SIG-M5 (cell line): ENCODE data around the gene ROR2.

Experiments
- DNase-seq: peaks from one replicate; lab custom pipeline; 2025; lab: John Stamatoyannopoulos, UW

Gene ROR2

GRCh38 chr9:91900055-91900796 is 49.8 kb downstream of the ROR2 start:
- no peak for DNase-seq

DNA sequence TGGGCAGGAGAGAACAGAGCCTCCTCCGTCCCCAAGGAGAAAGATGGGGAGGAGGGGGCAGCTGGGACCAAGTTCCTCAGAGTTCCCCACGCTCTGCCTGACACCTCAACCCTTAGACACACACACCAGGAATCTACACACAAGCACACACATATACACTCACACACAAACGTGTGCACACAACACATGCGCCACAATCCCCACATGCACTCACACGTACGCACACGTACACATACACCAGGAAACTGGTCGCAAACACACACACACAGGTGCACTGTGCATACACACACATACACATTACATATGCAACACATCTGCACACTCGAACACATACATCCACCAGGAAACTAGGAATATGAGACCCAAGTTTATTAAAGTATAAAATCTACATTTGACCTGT is 50.4 kb downstream of the ROR2 start:
- no peak for DNase-seq

GRCh38 chr9:91899219-91899563 is 50.8 kb downstream of the ROR2 start:
- DNase-seq: no peak

DNA sequence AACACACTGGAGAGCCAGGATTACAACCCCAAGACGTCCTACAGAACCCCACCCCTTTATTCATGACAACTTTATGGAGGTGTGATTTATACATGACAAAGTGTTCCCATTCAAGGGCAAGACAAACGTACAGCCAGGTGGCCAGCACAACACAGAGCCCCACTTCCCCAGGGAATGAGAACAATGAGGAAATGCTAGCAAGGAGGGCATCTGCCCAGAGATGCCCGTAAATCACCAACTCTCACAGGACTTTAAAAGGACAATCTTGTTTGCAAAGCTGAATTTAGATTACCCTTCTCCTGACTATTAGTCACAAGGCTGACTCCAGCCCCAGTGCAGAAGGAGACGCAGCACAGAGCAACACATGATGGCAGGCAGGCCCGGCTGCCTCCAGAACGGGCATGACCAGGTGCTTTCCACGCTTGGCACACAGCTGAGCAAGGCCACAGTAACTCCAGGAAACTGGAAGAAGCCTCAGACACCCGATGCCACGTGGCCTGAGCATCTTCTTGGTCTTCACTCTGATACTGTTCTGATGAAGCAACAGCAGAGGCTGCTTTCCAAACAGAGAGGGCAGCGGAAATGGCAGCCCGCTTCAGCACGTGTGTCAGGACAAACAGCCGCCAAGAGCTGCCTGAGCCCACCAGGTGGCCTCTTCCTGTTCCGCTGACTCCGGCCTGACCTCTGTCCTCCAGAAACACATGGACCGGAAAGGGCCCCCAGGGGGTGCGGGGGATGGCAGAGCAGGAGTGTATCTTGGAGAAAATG is 51.4 kb downstream of the ROR2 start:
- no peak for DNase-seq

- no peak for DNase-seq
Measured at GRCh38 chr9:91897201-91897600, 52.8 kb downstream of the ROR2 start.

DNA sequence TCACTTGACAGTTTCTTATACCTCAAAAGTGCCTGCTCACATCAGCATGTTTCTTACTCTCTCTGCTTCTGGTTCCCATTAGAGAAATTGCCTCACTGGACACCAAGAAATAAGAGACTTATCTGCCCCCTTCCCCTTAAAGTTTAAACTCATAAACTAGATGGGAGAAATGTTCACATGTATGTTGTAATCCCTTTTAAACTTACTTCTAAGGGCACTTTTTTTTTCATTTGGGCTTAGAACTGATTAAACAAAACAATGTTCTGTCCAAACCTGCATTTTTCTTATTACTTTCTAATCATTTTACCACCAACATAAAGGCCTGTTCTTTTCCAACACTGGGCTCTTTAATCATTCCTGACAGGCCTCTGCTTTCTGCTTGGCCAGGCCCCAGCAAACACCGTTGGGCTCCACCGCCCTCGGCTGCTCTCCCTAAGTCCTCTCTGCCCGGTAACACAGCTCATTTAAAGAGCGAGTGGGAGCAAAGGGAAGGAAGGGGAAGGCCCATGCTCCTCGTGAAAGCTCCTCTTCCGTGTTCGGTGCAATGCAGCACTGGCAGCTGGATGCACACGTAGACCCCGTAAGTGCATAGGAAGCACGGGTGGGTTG is 53.4 kb downstream of the ROR2 start:
- DNase-seq: no peak

DNA sequence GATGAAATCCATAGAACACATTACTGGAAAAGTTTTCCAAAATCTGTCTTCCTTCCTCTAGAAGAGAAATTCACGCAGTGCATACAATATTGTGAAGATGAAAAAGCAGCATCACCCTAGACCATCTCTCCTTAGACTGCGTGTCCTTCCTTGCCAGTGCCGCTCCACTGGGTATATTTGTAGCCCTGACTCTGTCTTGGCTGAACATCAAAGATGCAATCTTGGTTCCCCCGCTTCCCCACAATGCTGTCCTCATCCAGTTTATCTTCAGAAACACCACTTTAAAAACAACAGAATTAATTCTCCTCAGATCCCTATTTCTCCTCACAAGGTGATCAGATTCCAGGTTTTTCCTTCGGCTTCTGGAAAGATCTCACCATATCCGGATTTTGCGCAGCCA is 53.9 kb downstream of the ROR2 start:
- no peak for DNase-seq

- DNase-seq: no peak
Measured at GRCh38 chr9:91894536-91894935, 55.5 kb downstream of the ROR2 start.

DNA sequence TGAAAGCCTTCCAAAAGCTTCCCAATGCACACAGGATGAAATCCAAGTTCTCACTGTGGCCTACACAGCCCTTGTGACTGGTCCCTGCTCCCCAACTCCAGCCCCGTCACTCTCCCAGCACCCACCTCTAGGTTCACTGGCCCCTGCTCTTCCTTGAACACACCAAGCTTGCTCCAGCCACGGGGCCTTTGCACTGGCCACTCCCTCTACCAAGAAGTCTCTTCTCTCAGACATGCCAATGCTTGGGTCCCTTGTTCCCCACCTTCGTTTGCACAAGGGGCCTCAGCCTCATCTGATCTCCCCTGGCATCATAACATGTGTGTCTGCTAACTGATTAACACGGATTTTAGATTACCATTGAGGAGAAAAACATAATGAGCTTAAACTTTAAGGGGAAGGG is 56.0 kb downstream of the ROR2 start:
- DNase-seq: no peak

DNA sequence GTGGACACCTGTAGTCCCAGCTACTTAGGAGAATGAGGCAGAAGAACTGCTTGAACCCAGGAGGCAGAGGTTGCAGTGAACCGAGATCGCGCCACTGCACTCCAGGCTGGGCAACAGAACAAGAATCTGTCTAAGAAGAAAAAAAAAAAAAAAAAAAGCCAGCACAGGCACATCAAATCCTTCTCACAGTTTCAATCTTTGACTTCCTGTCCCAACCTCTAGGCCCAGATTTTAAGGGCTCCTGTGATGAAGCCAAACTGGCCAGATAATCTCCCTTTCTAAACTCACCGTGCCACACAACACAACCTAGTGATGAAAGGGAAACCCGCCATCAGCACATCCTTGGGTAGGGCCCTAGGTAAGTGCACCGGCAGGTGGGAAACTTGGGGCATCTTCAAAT is 58.1 kb downstream of the ROR2 start:
- no peak for DNase-seq

GRCh38 chr9:91890662-91891061 is 59.4 kb downstream of the ROR2 start:
- no peak for DNase-seq

- DNase-seq: no peak
Measured at GRCh38 chr9:91889161-91889911, 60.7 kb downstream of the ROR2 start.

GRCh38 chr9:91886414-91887076 is 63.5 kb downstream of the ROR2 start:
- DNase-seq: no peak

DNA sequence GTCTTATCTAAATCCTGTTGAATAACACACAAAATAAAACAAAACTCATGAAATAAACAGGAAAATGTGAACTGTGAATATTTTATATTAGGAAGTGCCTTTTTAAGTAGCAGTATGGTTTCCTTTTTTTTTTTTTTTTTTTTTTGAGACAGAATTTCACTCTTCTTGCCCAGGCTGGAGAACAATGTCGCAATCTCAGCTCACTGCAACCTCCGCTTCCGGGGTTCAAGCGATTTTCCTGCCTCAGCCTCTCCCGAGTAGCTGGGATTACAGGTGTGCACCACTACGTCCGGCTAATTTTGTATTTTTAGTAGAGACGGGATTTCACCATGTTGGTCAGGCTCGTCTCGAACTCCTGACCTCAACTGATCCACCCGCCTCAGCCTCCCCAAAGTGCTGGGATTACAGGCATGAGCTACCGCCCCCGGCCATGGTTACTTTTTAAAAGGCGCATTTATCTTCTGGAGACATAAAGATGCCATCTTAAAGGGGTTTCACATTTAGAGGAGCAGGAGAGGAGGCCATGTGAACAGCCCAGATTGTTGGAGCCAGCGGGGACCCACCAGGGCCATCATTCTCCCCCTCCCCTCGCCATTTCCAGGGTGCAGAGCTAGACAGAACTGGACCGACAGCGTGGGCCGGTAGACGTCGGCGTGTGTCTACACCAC is 64.1 kb downstream of the ROR2 start:
- DNase-seq: no peak

DNA sequence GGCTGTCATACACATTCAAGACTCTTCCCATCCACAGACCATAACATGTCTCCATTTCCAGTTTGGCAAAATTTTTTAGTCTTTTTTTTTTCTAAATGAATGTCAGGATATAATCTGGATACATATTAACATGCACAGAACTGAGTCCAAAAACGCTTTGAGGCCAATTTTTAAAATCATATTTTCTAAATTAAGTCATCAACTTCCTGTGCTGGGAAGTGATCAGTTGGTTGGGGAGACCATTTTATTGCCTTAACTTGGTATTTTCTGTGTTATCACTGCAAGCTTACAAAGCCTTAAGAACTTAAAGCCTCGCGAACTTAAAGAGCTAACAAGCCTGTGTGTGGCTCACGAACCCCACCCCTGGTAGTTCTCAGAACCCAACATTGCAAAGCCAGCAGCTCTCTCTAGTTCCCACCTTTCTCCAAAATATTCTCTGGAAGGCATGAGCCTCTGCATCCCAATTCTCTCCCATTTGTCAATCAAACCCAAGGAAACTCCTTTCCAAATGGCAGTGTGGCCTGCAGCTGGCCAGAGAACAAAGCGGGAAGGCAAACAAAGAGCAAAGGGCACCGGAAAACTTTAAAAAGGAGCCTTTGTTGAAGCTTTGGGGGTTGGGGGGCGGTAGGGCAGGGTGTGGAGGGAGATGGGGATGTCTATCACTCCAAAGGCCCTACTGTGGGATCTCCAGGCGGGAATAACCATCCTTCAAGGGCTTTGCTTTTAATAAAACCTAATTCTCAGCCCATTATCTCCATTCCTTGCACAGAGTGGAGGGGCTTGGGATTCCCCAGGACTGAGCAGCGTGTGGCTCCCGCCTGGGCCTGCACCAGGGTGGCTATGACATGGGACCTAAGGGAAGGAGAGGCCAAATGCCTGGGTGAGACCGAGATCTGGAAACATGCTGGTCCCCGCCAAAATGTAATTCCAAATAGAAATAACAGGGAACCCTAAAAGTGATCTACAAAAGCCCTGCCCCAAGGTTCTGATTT is 65.0 kb downstream of the ROR2 start:
- DNase-seq: no peak

DNA sequence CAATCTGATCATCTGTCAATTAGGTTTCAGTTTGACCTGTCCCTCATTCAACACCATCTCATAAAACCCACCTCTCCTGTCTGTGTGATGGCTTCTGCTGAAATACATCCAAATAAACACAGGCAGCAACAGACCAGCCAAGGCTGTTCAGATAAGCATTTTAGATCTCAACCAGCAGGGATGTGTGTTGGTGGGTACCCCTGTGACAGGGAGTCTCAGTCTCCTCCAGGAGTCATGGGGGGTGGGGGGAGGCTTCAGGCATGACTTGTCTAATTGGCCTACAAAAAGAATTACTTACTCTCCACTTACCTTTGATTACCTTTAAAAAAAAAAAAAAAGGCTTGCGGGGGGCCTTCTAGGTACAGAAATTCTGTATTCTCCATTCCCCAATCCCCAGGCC is 65.9 kb downstream of the ROR2 start:
- no peak for DNase-seq

- no peak for DNase-seq
Measured at GRCh38 chr9:91883503-91883902, 66.5 kb downstream of the ROR2 start.

GRCh38 chr9:91882627-91883026 is 67.4 kb downstream of the ROR2 start:
- DNase-seq: no peak

GRCh38 chr9:91880378-91880972 is 69.6 kb downstream of the ROR2 start:
- DNase-seq: no peak

DNA sequence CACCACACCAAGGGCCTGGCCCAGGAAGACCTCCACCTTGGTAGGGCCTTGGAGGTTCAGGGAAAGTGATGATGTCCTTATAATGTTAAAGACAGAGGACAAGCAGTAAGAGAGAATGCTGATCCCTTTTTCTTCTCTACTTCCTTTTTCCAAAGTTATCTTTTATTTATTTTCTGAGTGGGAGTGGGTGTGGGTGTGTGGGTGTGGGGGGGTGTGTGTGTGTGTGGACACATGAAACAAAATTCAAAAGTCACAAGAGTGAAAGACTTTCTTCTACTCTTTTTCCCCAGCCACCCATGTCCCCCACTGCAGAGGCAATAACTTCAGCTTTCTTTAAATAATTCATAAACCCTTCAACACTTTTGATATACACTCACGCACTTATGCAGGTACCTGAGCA is 70.8 kb downstream of the ROR2 start:
- no peak for DNase-seq
